ENCODE data around the gene SH2D2A.

The SH2D2A gene

DNA sequence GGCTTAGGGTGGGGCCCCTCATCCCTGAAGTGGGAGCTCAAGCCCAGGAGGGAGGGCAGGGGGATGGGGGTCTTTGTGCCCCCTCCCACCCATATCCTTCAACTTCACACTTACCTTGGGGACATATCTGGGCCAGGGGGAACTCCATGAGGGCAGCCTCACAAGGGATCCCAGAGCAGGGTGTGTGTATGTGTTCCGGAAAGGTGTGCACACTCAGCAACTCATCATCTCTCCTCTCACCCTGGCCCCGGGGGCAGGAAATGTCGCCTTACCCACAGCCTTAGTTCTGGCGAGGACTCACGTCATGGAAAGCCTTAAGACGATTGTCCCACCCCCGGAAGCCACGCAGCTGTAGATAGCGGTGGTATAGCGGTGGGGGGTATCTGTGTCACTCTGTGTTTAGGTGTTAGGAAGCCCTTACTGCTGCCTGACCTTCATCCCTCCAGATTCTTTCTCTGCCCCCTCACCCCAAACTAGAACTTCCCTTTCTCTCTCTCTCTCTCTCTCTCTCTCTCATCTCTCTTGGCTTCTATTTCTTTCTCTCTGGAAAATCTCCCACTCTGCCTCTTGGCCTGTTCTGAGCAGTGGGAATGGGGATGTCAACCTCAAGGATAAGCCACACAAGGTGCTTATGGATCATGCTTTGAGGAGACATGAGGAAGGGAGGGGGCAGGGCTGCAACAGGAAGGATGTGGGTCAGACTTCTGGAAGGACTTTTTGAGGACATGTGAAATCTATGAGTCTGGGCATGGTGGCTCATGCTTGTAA, at the start of gene SH2D2A:
Gene SH2D2A (minus strand): TSS at position 288 of the 768 bp plus-strand sequence. CDS start 140 bp downstream, at position 148.
- DNase-seq: peak; percentile 96

DNA sequence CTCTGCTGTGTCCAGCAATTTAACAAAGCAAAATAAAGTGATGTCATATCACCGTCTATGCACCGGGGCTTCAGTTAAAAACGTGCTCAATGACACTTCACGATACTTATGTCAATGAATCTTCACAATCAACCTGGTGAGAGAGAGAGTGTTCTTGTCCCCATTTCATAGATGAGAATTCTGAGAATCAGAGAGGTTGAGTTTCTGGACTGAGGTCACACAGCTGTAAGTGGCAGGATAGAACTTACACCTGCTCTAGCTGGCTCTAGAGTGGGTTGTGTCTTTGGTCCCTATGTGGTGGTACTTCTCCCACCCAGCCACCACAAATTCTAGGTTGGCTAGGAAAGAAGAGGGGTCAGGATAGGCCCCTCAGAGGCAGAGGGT, 49.2 kb upstream of the SH2D2A start:
- DNase-seq: no peak

DNA sequence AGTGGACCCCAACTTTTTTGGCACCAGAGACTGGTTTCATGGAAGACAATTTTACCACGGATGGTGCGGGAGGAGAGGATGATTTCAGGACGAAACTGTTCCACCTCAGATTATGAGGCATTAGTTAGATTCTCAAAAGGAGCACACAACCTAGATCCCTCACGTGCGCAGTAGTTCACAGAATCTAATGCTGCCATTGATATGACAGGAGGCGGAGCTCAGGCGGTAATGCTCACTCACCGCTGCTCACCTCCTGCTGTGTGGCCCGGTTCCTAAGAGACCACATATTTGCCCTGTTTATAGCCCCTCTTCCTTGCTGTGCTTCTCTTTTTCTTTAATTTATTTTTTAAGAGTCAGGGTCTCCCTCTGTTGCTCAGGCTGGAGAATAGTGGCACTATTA, 48.6 kb upstream of the SH2D2A start:
- no peak for DNase-seq

DNA sequence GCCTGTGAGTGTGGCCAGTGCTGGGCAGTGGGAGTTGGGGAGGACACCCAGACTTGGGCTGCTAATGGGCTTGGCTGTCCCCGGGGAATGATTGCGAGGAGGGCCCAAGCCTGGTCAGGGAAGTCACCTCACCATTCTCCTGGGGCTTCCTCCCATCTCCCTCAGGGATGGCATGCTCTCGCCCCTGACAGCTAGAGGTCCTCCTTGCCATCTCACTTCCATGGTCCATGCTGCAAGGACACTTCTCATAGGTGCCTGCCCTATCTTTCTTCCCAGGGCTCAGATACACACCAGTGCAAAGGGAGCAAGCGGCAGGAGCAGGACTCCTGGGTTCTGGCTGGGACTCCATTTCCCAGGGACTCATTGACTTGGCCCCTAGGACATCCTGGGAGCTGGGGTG, 48.1 kb upstream of the SH2D2A start:
- no peak for DNase-seq

DNA sequence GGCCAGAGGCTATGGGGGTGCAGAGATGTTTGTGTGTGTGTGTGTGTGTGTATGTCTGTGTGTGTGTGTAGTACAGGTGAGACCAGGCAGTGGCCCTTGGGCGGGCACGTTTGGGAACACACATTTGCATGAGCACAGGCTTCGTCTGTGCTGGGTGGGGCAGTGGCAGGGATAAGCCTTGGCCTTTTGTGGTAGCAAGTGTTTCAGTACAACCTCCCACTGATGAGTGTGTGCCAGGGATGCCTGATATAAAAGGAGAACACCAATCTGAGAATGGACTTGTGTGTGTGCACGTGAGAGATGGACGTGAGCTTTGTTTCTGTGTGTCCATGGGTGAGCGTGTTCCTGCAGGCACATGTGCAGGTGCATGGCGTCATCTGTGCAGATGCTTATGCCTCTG, 47.0 kb upstream of the SH2D2A start:
- no peak for DNase-seq

DNA sequence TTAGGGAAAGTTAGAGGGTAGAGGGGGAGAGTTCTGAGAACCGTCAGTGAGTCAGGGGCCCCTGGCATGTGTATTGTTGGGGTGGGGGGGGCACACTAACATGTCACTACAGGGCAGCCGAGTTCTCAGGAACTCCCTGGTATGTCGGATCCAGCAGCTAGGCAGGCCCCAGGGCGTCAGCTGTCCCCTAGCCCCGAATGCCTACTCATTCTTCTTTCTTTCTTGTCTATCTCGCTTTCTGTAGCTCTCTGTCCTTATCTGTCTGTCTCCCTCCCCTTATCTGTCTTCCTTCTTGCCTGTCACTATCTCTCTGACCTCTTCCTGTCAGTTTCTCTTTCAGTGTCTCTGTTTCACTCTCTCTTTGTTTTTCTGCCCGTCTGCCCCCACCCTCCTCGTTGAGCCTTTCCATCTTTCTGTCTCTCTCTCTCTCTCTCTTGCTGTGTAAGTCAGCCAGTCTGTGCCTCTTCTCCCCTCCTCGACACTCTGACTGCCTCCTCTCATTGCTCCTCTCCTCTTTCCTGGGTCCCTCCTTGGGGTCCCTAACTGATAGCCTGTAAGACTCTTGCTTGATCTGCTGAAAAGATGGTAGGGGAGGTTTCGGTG, 46.5 kb upstream of the SH2D2A start:
- DNase-seq: peak; percentile 77

DNA sequence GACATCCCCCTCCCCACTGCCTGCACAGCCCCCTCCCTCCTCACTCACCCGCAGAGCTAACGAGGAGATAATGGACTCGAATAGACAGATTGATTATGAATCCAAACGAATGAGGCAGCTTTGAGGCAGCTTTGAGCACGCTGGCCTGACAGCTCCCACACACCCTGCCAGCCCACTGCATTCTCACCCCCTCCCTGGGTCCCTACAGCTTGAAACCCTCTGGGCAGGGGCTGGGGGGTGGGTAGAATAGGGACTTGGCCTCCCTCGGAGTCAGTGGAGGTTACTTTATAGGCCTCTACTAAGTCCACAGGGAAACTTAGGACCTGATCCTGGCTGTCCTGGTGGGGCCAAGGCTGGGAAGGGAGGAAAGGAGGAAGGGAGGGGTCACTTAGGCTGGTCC, 45.9 kb upstream of the SH2D2A start:
- no peak for DNase-seq

- DNase-seq: peak; percentile 70
Measured at GRCh38 chr1:156860628-156861423, 44.2 kb upstream of the SH2D2A start, which contains the start of gene NTRK1. Gene NTRK1, plus strand, starts transcription at chr1:156860865. Its CDS starts 70 bp downstream, at chr1:156860935.

DNA sequence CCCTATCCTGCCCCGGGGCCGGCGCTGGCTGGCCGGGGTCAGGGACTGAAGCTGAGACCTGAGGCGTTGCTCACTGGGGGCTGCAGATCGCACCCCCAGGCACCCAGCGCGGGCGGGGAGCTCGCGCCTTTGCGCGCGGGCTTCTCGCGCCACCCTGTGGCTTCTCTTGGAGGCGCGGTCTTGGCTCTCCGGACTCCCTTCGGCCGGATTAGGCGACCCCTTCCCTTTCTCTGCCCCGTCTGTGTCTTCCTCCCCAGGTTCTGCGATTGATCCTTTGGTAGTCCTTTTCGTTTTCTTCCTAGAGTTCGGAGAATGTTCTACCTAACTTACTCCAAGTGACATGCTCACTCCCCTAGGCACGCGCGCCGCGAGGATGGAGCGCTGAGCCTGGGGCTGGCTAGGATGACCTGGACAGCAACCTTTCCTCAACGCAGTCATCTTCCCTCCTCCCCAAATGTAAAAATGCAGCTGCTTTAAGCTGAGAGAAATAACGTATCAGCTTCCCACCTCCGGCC, 43.5 kb upstream of the SH2D2A start:
- peak; percentile 79 for DNase-seq

DNA sequence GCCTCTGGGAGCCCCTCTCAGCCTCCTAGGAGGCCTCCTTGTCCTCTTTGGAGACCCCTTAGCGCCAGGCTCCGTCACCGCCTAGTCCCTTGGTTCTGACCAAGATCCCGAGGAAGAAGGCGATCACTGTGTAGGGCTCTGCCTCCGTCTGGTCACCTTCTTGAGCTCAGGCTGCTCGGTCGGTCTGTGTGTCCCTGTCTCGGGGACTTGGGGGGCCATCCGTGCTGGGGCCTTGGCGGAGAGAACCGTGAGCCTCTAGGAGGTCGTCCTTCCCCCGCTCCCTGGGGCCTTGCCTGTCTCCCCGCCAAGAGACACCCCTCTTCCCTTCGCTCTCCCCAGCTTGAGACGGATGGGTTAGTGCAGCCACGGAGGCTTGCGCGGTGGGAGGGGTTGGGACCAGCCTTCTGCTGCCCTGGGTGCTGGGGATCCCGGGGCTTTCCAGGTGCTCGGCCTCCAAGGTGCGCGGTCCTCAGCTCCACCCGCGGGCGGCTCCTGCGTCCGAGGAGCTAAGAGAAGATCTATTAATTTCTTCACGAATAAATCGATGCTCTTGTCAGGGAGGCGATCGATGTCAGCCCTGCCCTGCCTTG, 43.0 kb upstream of the SH2D2A start:
- peak; percentile 48 for DNase-seq

DNA sequence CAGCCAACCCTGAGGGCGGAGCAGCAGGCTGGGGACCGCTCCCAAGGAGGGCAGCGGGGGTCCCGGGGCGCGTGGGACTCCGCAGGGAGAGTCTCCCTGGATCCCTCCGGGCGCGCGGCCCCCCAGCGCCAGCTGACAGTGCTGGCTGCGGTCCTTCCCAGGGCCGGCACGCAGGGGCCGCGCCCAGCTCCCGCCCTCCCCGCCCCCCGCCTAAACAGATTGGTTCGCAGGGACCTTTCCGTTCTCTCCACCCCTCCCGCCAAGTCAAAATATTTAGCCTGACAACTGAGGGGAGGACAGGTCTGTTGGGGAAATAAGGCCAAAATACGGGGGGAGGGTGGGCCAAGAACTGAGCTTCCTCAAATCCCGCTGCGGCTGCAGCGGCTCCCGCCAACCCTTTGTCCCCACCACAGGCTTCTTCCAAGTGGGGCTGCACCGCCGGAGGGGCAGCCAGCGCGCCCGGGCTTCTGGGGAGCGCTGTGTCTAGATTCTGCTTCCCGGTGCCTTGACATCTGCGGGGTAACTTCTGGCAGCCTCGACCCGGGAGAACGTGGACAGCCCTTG, 42.4 kb upstream of the SH2D2A start, which contains the start of gene INSRR:
Gene INSRR (minus strand): TSS at position 159 of the 564 bp plus-strand sequence. CDS start 496 bp downstream, outside the sequence.
- no peak for DNase-seq

DNA sequence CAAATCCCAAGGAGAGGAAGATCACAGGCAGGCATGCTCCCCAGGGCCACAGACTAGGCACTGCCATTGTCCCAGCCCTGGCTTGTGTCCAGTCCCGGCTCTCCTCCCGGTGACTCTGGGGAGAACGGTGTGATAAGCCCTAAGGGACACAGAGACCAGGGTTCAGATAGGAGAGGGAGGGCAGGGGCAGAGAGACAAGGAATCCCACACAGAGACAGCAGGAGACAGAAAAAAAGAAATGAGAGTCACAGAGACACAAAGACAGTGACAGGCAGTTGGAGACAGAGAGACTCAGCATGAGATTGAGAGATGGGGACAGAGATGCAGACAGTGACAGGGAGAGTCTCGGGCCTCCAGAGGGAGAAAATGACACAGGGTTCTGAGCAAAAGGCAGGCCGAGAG, 41.9 kb upstream of the SH2D2A start:
- no peak for DNase-seq

DNA sequence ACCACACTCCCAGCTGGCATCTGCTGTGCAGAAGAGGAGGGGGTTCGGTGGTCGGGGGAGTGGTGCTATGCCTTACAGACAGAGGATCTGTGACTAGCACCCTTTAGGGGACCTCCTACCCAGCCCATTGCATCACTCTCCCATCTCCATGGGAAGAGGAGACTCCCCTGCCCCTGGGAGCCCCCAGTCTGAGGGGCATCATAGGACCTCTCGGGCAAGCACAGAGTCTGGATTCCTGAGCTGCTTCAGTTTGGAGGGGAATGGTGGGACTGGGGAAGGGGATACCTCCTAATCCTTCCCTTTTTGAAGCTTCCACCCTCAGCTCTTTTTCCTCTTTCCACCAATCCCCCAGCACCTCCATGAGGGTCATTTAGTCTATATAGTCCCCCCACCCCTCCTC, 40.9 kb upstream of the SH2D2A start:
- no peak for DNase-seq

GRCh38 chr1:156856282-156856785, 39.7 kb upstream of the SH2D2A start:
- DNase-seq: no peak

- DNase-seq: no peak
Measured at GRCh38 chr1:156854634-156855033, 38.0 kb upstream of the SH2D2A start.

DNA sequence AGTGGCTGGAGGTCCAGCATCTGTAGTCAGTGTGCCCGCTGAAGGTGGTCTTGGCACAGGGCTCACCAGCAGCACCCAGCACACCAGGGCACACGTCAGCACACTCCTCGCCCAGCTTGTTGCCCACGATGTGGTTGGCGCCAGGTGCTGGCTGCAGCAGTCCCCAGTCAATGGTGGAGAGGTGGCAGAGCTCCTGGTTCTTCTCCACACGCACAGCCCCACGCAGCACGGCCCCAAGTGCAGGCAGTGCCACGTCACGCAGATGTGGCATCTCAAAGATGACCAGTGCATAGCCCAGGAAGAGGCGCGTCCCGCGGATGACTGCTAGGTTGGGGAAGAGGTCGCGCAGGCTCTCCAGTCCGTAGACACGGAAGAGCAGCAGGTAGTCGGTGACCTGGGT, 37.1 kb upstream of the SH2D2A start:
- DNase-seq: no peak

DNA sequence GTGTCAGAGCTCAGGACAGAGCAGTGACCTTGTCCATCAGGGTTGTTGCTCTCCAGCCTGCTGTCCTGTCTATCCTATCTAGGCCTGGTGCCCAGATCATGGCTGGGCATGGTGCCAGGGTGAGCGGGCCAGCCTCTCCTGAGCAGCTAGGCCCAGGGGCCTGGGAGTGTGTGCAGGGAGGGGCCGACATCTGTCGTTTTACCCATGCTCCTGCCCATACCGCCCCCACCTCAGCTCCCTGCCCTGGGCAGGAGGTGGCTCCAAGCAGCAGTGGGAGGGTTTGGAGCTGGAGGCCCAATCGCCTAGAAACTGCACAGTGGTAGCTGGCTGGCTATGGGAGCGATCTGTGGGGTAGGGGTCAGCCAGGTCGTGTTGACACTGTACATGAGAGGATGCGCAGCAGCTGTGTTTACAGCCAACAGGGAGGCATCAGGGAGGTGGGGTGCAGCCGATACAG, 35.8 kb upstream of the SH2D2A start:
- no peak for DNase-seq

DNA sequence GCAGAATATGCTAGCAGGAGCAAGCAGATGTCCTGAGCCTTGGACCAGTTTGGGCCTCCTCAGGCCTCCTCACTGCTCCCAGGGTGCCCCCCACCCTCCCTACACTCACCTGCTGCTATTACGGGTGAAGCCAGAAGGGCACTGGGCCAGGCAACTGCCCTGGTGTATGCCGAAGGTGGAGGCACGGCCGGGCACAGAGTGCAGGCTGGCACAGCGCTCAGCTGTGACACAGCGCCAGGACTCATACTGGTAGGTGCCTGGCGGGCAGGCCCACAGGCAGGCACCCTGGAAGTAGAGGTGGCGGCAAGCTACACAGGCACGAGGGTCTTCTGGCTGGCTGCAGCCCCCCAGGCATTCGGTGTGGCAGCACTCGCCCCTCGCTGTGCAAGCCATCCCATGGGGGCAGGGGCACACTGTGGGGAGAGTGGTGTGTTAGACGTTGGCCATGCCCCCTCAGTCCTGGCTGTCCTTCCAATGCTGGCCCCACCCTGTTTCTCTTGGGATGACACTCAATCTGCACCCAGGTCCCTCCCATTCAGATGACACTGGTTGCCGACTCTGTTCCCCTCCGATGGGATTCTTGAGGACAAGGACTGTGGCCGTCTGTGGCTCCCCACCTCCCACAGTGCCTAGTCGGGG, 35.2 kb upstream of the SH2D2A start:
- no peak for DNase-seq

DNA sequence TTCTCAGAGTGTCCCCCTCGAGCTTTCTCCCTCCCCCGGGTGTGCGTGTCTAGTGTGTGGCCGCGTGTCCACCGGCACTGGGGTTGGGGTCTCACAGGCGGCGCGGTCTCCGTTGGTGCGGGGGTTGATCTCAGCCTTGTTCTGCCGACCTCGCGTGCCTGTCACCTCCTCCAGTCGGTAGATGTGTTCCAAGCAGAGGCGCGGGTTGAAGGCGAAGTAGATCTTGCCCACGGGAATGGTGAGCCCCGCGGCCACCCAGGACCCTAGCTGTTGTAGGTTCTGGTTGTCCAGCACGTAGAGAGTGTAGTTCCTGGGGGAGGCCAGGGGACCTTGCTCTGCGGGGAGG, 32.5 kb upstream of the SH2D2A start:
- no peak for DNase-seq

DNA sequence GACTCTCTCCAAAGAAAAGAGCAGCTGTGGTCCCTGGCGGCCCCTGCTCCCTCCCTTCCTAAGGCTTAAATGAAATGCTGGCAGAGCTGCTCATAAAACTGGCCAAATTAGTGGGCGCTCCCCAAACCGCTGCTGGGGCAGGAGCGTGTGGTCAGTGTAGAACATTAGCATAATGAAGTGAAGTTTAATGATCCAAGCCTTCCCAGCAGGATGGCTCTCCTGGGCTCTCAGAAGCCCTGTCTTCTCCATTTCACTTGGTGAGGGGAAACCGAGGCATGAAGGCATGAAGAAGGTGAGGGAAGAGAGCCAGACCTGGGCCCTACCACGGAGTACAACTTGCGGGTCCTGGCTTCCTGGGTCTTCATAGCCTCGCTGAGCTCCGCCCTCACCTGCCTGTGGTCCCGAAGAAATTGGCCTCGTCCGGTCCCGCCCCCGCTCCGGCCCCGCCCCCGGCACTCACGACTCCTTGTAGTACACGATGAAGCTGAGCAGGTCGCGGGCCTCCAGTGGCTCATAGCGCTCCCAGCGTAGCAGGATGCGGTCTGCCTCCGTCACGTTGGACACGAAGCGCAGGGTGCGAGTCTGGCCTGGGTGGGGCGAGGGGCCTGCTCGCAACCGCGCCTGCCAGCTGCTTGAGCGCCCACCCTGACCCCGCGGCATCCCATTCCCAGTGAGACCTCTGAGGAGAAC, 32.0 kb upstream of the SH2D2A start:
- DNase-seq: peak; percentile 81
